OCI-LY7 (cell line): ENCODE data around the gene SCGN.

Experiments
- EZH2phosphoT487 ChIP-seq: fragments of 200-600 bp; sonication (generic); IDR thresholded peaks from 2 replicates; pipeline ENCODE4 v1.6.1; 2018; ENCODE audit warnings: low read depth, borderline replicate concordance, mild to moderate bottlenecking, mixed run types, antibody characterized with exemption, low read length, moderate library complexity, mixed read lengths
- TF ChIP-seq, protein P1 (sequence below): fragments of 200-600 bp; sonication (generic); conservative IDR thresholded peaks from 2 replicates; pipeline ENCODE4 v1.5.1; 2014; ENCODE audit warnings: mild to moderate bottlenecking, antibody characterized with exemption, low read length, moderate library complexity, mixed read lengths

DNA sequence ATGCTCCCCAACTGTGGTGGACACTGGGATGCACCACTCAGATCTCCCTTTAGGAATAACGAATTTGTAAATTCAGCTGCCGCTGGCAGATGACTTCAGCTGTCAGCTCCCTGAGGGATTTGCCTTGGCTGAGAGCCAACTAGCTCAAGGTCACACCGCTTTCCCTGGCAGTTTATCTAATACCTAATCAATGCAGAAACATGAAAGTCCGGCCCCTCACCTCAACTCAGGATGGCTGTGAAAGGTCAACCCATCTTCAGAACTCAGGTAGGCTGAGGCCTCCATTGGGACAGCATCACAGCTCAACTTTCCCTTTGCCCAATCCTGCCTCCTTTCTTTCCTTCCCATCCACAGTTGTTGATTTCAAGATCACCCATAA, 22.8 kb upstream of the SCGN start:
- TF ChIP-seq, protein P1, sequence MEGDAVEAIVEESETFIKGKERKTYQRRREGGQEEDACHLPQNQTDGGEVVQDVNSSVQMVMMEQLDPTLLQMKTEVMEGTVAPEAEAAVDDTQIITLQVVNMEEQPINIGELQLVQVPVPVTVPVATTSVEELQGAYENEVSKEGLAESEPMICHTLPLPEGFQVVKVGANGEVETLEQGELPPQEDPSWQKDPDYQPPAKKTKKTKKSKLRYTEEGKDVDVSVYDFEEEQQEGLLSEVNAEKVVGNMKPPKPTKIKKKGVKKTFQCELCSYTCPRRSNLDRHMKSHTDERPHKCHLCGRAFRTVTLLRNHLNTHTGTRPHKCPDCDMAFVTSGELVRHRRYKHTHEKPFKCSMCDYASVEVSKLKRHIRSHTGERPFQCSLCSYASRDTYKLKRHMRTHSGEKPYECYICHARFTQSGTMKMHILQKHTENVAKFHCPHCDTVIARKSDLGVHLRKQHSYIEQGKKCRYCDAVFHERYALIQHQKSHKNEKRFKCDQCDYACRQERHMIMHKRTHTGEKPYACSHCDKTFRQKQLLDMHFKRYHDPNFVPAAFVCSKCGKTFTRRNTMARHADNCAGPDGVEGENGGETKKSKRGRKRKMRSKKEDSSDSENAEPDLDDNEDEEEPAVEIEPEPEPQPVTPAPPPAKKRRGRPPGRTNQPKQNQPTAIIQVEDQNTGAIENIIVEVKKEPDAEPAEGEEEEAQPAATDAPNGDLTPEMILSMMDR, result no peak
- no peak for TF ChIP-seq EZH2phosphoT487
